H9 (cell line): ENCODE measurements around the gene SPR. TPM values are rescaled to one million over a fixed set of nuclear protein-coding genes. Genes with fewer than 3 reads are reported as not detected.

ENCODE experiments used
- DNase-seq: peaks from one replicate; pipeline ENCODE4 v3.0.0-alpha.2; 2017
- H2AFZ ChIP-seq: one replicate; pipeline ENCODE4 v1.6.1; 2013; ENCODE audit warnings: mild to moderate bottlenecking, low read length, control low read depth, moderate library complexity
- H2AK5ac ChIP-seq: 2 replicates; pipeline ENCODE4 v1.6.1; 2013; ENCODE audit warnings: low read length, control low read depth, mixed read lengths; ENCODE audit not compliant: insufficient read length
- H2BK120ac ChIP-seq: one replicate; pipeline ENCODE4 v1.6.1; 2013; ENCODE audit warnings: low read depth, mild to moderate bottlenecking, low read length, control low read depth, inconsistent platforms; ENCODE audit not compliant: poor library complexity, severe bottlenecking
- H2BK12ac ChIP-seq: 2 replicates; pipeline ENCODE4 v1.6.1; 2013; ENCODE audit warnings: low read length, control low read depth, mixed read lengths, low read depth; ENCODE audit not compliant: insufficient read length
- H2BK15ac ChIP-seq: 2 replicates; pipeline ENCODE4 v1.6.1; 2013; ENCODE audit warnings: low read depth, low read length, control low read depth
- H2BK20ac ChIP-seq: one replicate; pipeline ENCODE4 v1.6.1; 2013; ENCODE audit warnings: low read depth, mild to moderate bottlenecking, low read length, control low read depth, inconsistent platforms; ENCODE audit not compliant: poor library complexity, severe bottlenecking
- H2BK5ac ChIP-seq: 2 replicates; pipeline ENCODE4 v1.6.1; 2013; ENCODE audit warnings: low read length, control low read depth, mixed read lengths; ENCODE audit not compliant: insufficient read length
- H3K14ac ChIP-seq: 2 replicates; pipeline ENCODE4 v1.6.1; 2013; ENCODE audit warnings: low read length, control low read depth; ENCODE audit not compliant: insufficient read depth
- H3K18ac ChIP-seq: 2 replicates; pipeline ENCODE4 v1.6.1; 2013; ENCODE audit warnings: low read depth, mild to moderate bottlenecking, mixed read lengths, low read length, control low read depth; ENCODE audit not compliant: insufficient read length
- H3K23ac ChIP-seq: 2 replicates; pipeline ENCODE4 v1.6.1; 2013; ENCODE audit warnings: low read length, control low read depth, mixed read lengths, low read depth; ENCODE audit not compliant: insufficient read length
- H3K23me2 ChIP-seq: 2 replicates; pipeline ENCODE4 v1.6.1; 2013; ENCODE audit warnings: low read depth, mild to moderate bottlenecking, mixed read lengths, low read length, control low read depth; ENCODE audit not compliant: insufficient read length, poor library complexity, severe bottlenecking
- H3K27ac ChIP-seq: 2 replicates; pipeline ENCODE4 v1.5.1; 2013; ENCODE audit warnings: low read length, control low read depth, mixed read lengths, low read depth; ENCODE audit not compliant: insufficient read length
- H3K27me3 ChIP-seq: 2 replicates; pipeline ENCODE4 v1.6.1; 2013; ENCODE audit warnings: low read length, control low read depth, inconsistent platforms; ENCODE audit not compliant: insufficient read depth
- H3K4ac ChIP-seq: 2 replicates; pipeline ENCODE4 v1.6.1; 2013; ENCODE audit warnings: low read depth, mild to moderate bottlenecking, control low read depth, inconsistent platforms, low read length, moderate library complexity
- H3K4me1 ChIP-seq: 2 replicates; pipeline ENCODE4 v1.6.1; 2013; ENCODE audit warnings: low read length, control low read depth, inconsistent platforms; ENCODE audit not compliant: insufficient read depth
- H3K4me2 ChIP-seq: 2 replicates; pipeline ENCODE4 v1.6.1; 2013; ENCODE audit warnings: low read length, control low read depth, mixed read lengths; ENCODE audit not compliant: insufficient read length, insufficient read depth
- H3K56ac ChIP-seq: 2 replicates; pipeline ENCODE4 v1.6.1; 2013; ENCODE audit warnings: low read depth, mild to moderate bottlenecking, mixed read lengths, low read length, control low read depth; ENCODE audit not compliant: insufficient read length
- H3K79me1 ChIP-seq: 2 replicates; pipeline ENCODE4 v1.6.1; 2013; ENCODE audit warnings: low read depth, mild to moderate bottlenecking, moderate library complexity, low read length, control low read depth, inconsistent platforms; ENCODE audit not compliant: insufficient read depth, poor library complexity, severe bottlenecking
- H3K79me2 ChIP-seq: 2 replicates; pipeline ENCODE4 v1.6.1; 2013; ENCODE audit warnings: low read length, control low read depth, inconsistent platforms; ENCODE audit not compliant: insufficient read depth
- H3K9ac ChIP-seq: 2 replicates; pipeline ENCODE4 v1.6.1; 2013; ENCODE audit warnings: low read length, control low read depth, mixed read lengths; ENCODE audit not compliant: insufficient read length; ENCODE audit errors: extremely low read depth
- H3K9me3 ChIP-seq: one replicate; pipeline ENCODE4 v1.6.1; 2013; ENCODE audit warnings: low read depth, low read length, inconsistent platforms; ENCODE audit not compliant: control insufficient read depth
- H3T11ph ChIP-seq: one replicate; pipeline ENCODE4 v1.6.1; 2013; ENCODE audit warnings: mild to moderate bottlenecking, low read length, control low read depth, inconsistent platforms
- H4K20me1 ChIP-seq: one replicate; pipeline ENCODE4 v1.6.1; 2013; ENCODE audit not compliant: control insufficient read depth, insufficient read length, insufficient read depth
- H4K5ac ChIP-seq: 2 replicates; pipeline ENCODE4 v1.6.1; 2013; ENCODE audit warnings: low read depth, mild to moderate bottlenecking, mixed read lengths, low read length, control low read depth; ENCODE audit not compliant: insufficient read length
- H4K8ac ChIP-seq: replicated peaks from 2 replicates; pipeline ENCODE4 v1.6.1; 2013; ENCODE audit warnings: low read length, control low read depth, mixed read lengths, low read depth; ENCODE audit not compliant: insufficient read length
- H4K91ac ChIP-seq: 2 replicates; pipeline ENCODE4 v1.6.1; 2013; ENCODE audit warnings: low read depth, mild to moderate bottlenecking, moderate library complexity, mixed read lengths, low read length, control low read depth; ENCODE audit not compliant: insufficient read length
- H3K27ac Mint-ChIP-seq, 3 experiments: 2 replicates in 2 of 3; 3 replicates in 1 of 3; pipeline ENCODE4 v1.8.0; 2020 to 2021; ENCODE audit warnings: mixed read lengths in 3 of 3, mild to moderate bottlenecking in 1 of 3, moderate library complexity in 1 of 3
- H3K27me3 Mint-ChIP-seq: 2 replicates; pipeline ENCODE4 v1.8.0; 2021; ENCODE audit warnings: low read depth, mild to moderate bottlenecking, moderate library complexity, mixed read lengths
- H3K36me3 Mint-ChIP-seq, 3 experiments: 2 replicates in 2 of 3; 3 replicates in 1 of 3; pipeline ENCODE4 v1.8.0; 2020 to 2021; ENCODE audit warnings: low read depth in 3 of 3, mixed read lengths in 3 of 3; ENCODE audit not compliant: insufficient read depth in 1 of 3
- H3K4me1 Mint-ChIP-seq, 2 experiments: 2 replicates each; pipeline ENCODE4 v1.8.0; 2020; ENCODE audit warnings: mixed read lengths in 2 of 2
- H3K4me3 Mint-ChIP-seq, 2 experiments: 2 replicates in 1 of 2; 3 replicates in 1 of 2; pipeline ENCODE4 v1.8.0; 2020 to 2021; ENCODE audit warnings: mild to moderate bottlenecking in 2 of 2, mixed read lengths in 2 of 2, moderate library complexity in 1 of 2
- H3K9me3 Mint-ChIP-seq, 2 experiments: 2 replicates in 1 of 2; 3 replicates in 1 of 2; pipeline ENCODE4 v1.8.0; 2020; ENCODE audit warnings: mild to moderate bottlenecking in 2 of 2, mixed read lengths in 2 of 2, moderate library complexity in 1 of 2
- WGBS: extraction: QIAGEN DNeasy Blood & Tissue Kit; methylation state at CpG from one replicate; pipeline ENCODE4 v1.1.7; 2013; ENCODE audit warnings: missing lambda C conversion rate, low lambda C conversion rate, mixed read lengths; ENCODE audit not compliant: insufficient read length; ENCODE audit errors: extremely low coverage; 5-methylcytosine and 5-hydroxymethylcytosine counted together
- total RNA-seq: library from RNA; stranded (reverse); gene quantifications from 2 replicates; pipeline ENCODE4 v1.2.1, GENCODE V29; 2021
- TF ChIP-seq, protein P1 (sequence below): fragments of 200-600 bp; sonication (generic); conservative IDR thresholded peaks from 3 replicates; pipeline ENCODE4 v1.8.0; 2021; ENCODE audit warnings: antibody characterized with exemption, mild to moderate bottlenecking

SPR gene
- total RNA-seq, 1 experiment from 2014 or later: 7.3 TPM

DNA sequence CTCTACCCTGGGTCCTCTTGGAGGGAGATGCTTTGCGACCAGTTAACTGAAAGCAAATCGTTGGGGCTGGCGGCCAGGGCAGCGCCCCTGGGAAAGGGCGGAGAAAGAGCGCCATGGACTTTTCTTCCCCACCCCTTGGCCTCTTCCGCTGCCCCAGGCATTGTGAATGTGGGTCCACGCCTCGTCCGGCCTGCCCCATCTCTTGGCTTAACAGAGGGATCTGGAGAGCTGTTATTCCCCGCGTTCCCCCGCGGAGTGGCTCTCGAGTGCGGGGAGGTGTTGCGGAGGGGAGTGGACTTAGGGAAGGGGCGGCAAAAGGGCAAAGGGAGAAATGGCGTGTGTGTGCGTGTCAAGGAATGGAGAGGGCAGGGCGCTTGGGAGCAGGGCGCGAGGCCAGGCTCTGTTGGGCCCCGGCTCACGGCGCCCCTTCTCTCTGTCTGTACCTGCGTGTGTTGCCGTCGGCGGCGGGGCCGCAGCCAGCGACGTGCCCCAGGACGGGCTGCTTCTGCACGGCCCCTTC is 36.7 kb downstream of the SPR start:
- H2BK15ac ChIP-seq: no peak overlapping the region
- peaks cover 17 to 32% of the 10 kb centered on the region in 2 experiments for H3K4me1 Mint-ChIP-seq
- H3K79me2 ChIP-seq: no peaks in the 10 kb centered on the region
- H2AFZ ChIP-seq: no peak overlapping the region
- H3K36me3 Mint-ChIP-seq: peaks cover 0 to 7% (median 5%) of the 10 kb centered on the region in 3 experiments; a peak in 3 of 7 replicates
- no peak overlapping the region for H3K27ac Mint-ChIP-seq
- no peak overlapping the region for H4K5ac ChIP-seq
- H3K4me1 ChIP-seq: peaks cover 5% of the 10 kb centered on the region
- H3K27ac ChIP-seq: no peak overlapping the region
- H3K18ac ChIP-seq: no peak overlapping the region
- no peaks in the 10 kb centered on the region for H4K20me1 ChIP-seq
- peak overlapping the region; percentile 51 for H3K4me2 ChIP-seq
- TF ChIP-seq, protein P1, sequence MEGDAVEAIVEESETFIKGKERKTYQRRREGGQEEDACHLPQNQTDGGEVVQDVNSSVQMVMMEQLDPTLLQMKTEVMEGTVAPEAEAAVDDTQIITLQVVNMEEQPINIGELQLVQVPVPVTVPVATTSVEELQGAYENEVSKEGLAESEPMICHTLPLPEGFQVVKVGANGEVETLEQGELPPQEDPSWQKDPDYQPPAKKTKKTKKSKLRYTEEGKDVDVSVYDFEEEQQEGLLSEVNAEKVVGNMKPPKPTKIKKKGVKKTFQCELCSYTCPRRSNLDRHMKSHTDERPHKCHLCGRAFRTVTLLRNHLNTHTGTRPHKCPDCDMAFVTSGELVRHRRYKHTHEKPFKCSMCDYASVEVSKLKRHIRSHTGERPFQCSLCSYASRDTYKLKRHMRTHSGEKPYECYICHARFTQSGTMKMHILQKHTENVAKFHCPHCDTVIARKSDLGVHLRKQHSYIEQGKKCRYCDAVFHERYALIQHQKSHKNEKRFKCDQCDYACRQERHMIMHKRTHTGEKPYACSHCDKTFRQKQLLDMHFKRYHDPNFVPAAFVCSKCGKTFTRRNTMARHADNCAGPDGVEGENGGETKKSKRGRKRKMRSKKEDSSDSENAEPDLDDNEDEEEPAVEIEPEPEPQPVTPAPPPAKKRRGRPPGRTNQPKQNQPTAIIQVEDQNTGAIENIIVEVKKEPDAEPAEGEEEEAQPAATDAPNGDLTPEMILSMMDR: no peak
- H3K23me2 ChIP-seq: peaks cover 20% of the 10 kb centered on the region
- H2AK5ac ChIP-seq: no peak overlapping the region
- no peak overlapping the region for H2BK12ac ChIP-seq
- DNase-seq: peak; percentile 65
- no peaks in the 10 kb centered on the region for H3K79me1 ChIP-seq
- H3K9me3 Mint-ChIP-seq: peaks cover 2% of the 10 kb centered on the region in 2 experiments; a peak in 2 of 5 replicates
- peaks cover 94% of the 10 kb centered on the region for H3K27me3 ChIP-seq
- H3K4ac ChIP-seq: no peak overlapping the region
- H3K4me3 Mint-ChIP-seq: peak overlapping the region; percentile 37 to 74; a peak in 4 of 5 replicates
- no CpG with 5 or more reads among the region's 36 CpGs for WGBS
- peak overlapping the region; percentile 21; the same call in 1 of the 2 replicates for H3K14ac ChIP-seq
- no peak overlapping the region for H2BK20ac ChIP-seq
- no peak overlapping the region for H2BK5ac ChIP-seq
- H4K8ac ChIP-seq: no peak overlapping the region
- H4K91ac ChIP-seq: no peak overlapping the region
- no peak overlapping the region for H3K23ac ChIP-seq
- no peak overlapping the region for H3K56ac ChIP-seq
- no peak overlapping the region for H3T11ph ChIP-seq
- no peak overlapping the region for H2BK120ac ChIP-seq
- no peak overlapping the region for H3K9ac ChIP-seq
- no peaks in the 10 kb centered on the region for H3K9me3 ChIP-seq
- H3K27me3 Mint-ChIP-seq: no peaks in the 10 kb centered on the region
